SK-N-SH (cell line): ENCODE measurements around the gene DLX1. TPM values are rescaled to one million over a fixed set of nuclear protein-coding genes. Genes with fewer than 3 reads are reported as not detected.
"Not testable (repeated sequence)": the region's sequence is repeated elsewhere in the genome, so short reads cannot be mapped to it uniquely, and the experiment has no call there.

Source experiments
- CTCF ChIA-PET: fragments of 300-600, 350-600 bp; formaldehyde crosslinking; extraction: SDS; loops from one replicate; lab custom pipeline; 2021; lab: Yijun Ruan, JAX
- POLR2A ChIA-PET: fragments of 350-600 bp; sonication (Branson Sonifier 250); formaldehyde crosslinking; extraction: SDS; loops from one replicate; lab custom pipeline; 2020; ENCODE audit warnings: antibody characterized with exemption, inconsistent platforms; lab: Yijun Ruan, JAX
- DNase-seq: peaks from one replicate; pipeline ENCODE4 v3.0.0; 2012
- H2AFZ ChIP-seq: fragments of 200-600 bp; sonication (generic); 2 replicates; pipeline ENCODE4 v1.8.1; 2016; ENCODE audit warnings: antibody characterized with exemption, mild to moderate bottlenecking, low read depth
- H3F3A ChIP-seq: fragments of 200-600 bp; sonication (generic); replicated peaks from 2 replicates; pipeline ENCODE3; 2016; ENCODE audit warnings: antibody characterized with exemption, mild to moderate bottlenecking; ENCODE audit not compliant: insufficient read depth
- H3K27ac ChIP-seq, 2 experiments: fragments of 200-500 bp in 1 of 2; fragments of 200-600 bp in 1 of 2; sonication (Bioruptor generic) in 1 of 2; sonication (generic), shearing (Covaris generic) in 1 of 2; 2 replicates each; pipeline versions ENCODE4 v1.5.1 to v1.6.1; 2014 to 2016; ENCODE audit warnings: low read depth in 2 of 2, inconsistent platforms in 1 of 2, low read length in 1 of 2, mild to moderate bottlenecking in 1 of 2, mixed read lengths in 1 of 2
- H3K27me3 ChIP-seq: fragments of 200-600 bp; sonication (generic), shearing (Covaris generic); 2 replicates; pipeline ENCODE4 v1.6.1; 2016; ENCODE audit warnings: mixed run types; ENCODE audit not compliant: insufficient read depth
- H3K36me3 ChIP-seq, 2 experiments: fragments of 200-500 bp in 1 of 2; fragments of 200-600 bp in 1 of 2; sonication (Bioruptor generic) in 1 of 2; sonication (generic) in 1 of 2; replicated peaks in 1 of 2; 2 replicates each; pipeline versions ENCODE3 to v1.5.1; 2014 to 2016; ENCODE audit warnings: low read length in 1 of 2, mild to moderate bottlenecking in 1 of 2; ENCODE audit not compliant: insufficient read depth in 2 of 2, control insufficient read depth in 1 of 2
- H3K4me1 ChIP-seq, 2 experiments: fragments of 200-500 bp in 1 of 2; fragments of 200-600 bp in 1 of 2; sonication (Bioruptor generic) in 1 of 2; sonication (generic), shearing (Covaris generic) in 1 of 2; 2 replicates each; pipeline versions ENCODE4 v1.5.1 to v1.6.1; 2014 to 2016; ENCODE audit warnings: low read depth in 1 of 2, low read length in 1 of 2, mixed run types in 1 of 2; ENCODE audit not compliant: insufficient read depth in 2 of 2, control insufficient read depth in 1 of 2
- H3K4me2 ChIP-seq: fragments of 200-600 bp; sonication (generic), shearing (Covaris generic); 2 replicates; pipeline ENCODE4 v1.6.1; 2017; ENCODE audit warnings: mixed run types
- H3K4me3 ChIP-seq, 2 experiments: fragments of 200-500 bp in 1 of 2; fragments of 200-600 bp in 1 of 2; sonication (Bioruptor generic) in 1 of 2; sonication (generic), shearing (Covaris generic) in 1 of 2; 2 replicates each; pipeline versions ENCODE4 v1.5.1 to v1.8.1; 2014 to 2016; ENCODE audit warnings: low read depth in 2 of 2, inconsistent platforms in 1 of 2, low read length in 1 of 2, mild to moderate bottlenecking in 1 of 2, mixed read lengths in 1 of 2, moderate library complexity in 1 of 2
- H3K79me2 ChIP-seq: fragments of 200-600 bp; sonication (generic); 2 replicates; pipeline ENCODE4 v1.8.1; 2017; ENCODE audit warnings: mild to moderate bottlenecking; ENCODE audit not compliant: insufficient read depth
- H3K9ac ChIP-seq: fragments of 200-600 bp; sonication (generic); 2 replicates; pipeline ENCODE4 v1.6.1; 2017; ENCODE audit warnings: mixed run types
- H3K9me2 ChIP-seq: fragments of 200-600 bp; sonication (generic); 2 replicates; pipeline ENCODE4 v1.6.1; 2017; ENCODE audit warnings: mixed run types
- H3K9me3 ChIP-seq: fragments of 200-600 bp; sonication (generic); 2 replicates; pipeline ENCODE4 v1.6.1; 2017; ENCODE audit warnings: mixed run types, mild to moderate bottlenecking, moderate library complexity
- H4K20me1 ChIP-seq: fragments of 200-600 bp; sonication (generic); 2 replicates; pipeline ENCODE4 v1.6.1; 2017; ENCODE audit warnings: mild to moderate bottlenecking, mixed run types; ENCODE audit not compliant: insufficient read depth
- FOSL2 ChIP-seq: IDR thresholded peaks from 2 replicates; pipeline ENCODE4 v1.4.0; 2012; ENCODE audit warnings: low read depth, mild to moderate bottlenecking, moderate library complexity, borderline replicate concordance
- FOXM1 ChIP-seq: IDR thresholded peaks from 2 replicates; pipeline ENCODE4 v1.4.0; 2012; ENCODE audit warnings: low read depth, mild to moderate bottlenecking
- IRF3 ChIP-seq: fragments of 150-350 bp; IDR thresholded peaks from 2 replicates; pipeline ENCODE4 v1.6.1; 2016; ENCODE audit warnings: mild to moderate bottlenecking, low read depth, low read length
- RAD21 ChIP-seq: IDR thresholded peaks from 2 replicates; pipeline ENCODE4 v1.6.1; 2012; ENCODE audit warnings: mild to moderate bottlenecking, low read length
- RCOR1 ChIP-seq: fragments of 150-350 bp; IDR thresholded peaks from 2 replicates; pipeline ENCODE4 v1.6.1; 2017; ENCODE audit warnings: antibody characterized with exemption, low read length
- TCF12 ChIP-seq: IDR thresholded peaks from 2 replicates; pipeline ENCODE4 v1.4.0; 2012
- WGBS: methylation state at CpG from one replicate; pipeline ENCODE4 v1.1.6; 2017; ENCODE audit warnings: low lambda C conversion rate; 5-methylcytosine and 5-hydroxymethylcytosine counted together
- polyA plus RNA-seq, 3 experiments: library from polyadenylated mRNA; depleted of rRNA; stranded (reverse); fragments of >200 nt; gene quantifications; 2 replicates each; pipeline ENCODE4 v1.2.3, GENCODE V29; 2012
- TF ChIP-seq, protein P1 (sequence below): IDR thresholded peaks from 2 replicates; pipeline ENCODE4 v1.4.0; 2012; ENCODE audit warnings: low read depth, borderline replicate concordance
- TF ChIP-seq, protein P2 (sequence below): fragments of 200-600 bp; sonication (generic); IDR thresholded peaks from 2 replicates; pipeline ENCODE4 v1.6.1; 2017; ENCODE audit warnings: antibody characterized with exemption, mild to moderate bottlenecking, moderate library complexity

The DLX1 gene
- polyA plus RNA-seq, 1 of the 3 experiments (the other 2 are of a cell fraction): 0.07 TPM

DNA sequence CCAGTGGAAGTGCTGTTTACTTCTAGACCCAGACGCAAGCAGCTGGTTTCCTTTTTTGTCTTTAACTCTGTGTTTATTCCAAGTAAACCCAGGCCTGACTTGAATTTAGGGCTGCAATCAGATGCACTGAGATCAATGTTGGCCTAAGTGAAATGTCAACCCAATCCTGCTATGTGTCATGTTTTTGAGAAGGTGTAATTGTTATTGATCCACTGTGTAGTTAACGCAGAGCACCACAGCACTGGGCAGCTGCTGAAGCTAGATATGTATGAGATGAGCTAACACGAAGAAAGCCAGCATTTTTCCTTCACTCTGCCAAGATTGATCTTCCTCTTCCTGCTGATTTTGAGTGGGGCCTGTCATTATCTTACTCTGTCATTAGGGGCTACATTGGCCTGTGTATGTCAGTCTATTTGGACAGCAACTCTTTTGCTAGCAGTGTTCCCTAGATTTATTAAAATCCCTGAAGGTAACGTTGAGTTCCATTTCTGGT, 18.9 kb upstream of the DLX1 start (continued):
- TF ChIP-seq, protein P1, sequence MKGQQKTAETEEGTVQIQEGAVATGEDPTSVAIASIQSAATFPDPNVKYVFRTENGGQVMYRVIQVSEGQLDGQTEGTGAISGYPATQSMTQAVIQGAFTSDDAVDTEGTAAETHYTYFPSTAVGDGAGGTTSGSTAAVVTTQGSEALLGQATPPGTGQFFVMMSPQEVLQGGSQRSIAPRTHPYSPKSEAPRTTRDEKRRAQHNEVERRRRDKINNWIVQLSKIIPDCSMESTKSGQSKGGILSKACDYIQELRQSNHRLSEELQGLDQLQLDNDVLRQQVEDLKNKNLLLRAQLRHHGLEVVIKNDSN: no peak
- no peak for TF ChIP-seq FOXM1
- TF ChIP-seq RCOR1: no peak

GRCh38 chr2:172067905-172068304, 17.4 kb upstream of the DLX1 start:
- H3K27me3 ChIP-seq, CTCF ChIA-PET, DNase-seq, H3F3A ChIP-seq, H2AFZ ChIP-seq, H3K4me1 ChIP-seq, POLR2A ChIA-PET, H3K79me2 ChIP-seq, H3K36me3 ChIP-seq, H3K4me2 ChIP-seq, H4K20me1 ChIP-seq, H3K27ac ChIP-seq, H3K4me3 ChIP-seq, H3K9ac ChIP-seq, H3K9me2 ChIP-seq, H3K9me3 ChIP-seq: not testable (repeated sequence)
- 93% methylated on average over 4 of the region's 4 CpGs for WGBS

- POLR2A ChIA-PET: no interaction called here
These were observed 14.4 kb upstream of the DLX1 start for GRCh38 chr2:172070936-172071335.

More at GRCh38 chr2:172070936-172071335, 14.4 kb upstream of the DLX1 start:
- H3K36me3 ChIP-seq: peaks cover 0 to 3% of the 10 kb centered on the region in 2 experiments
- H3K4me3 ChIP-seq: no peak overlapping the region
- H3K9me3 ChIP-seq: no peaks in the 10 kb centered on the region; the same call in 1 of the 2 replicates
- no peak overlapping the region for H2AFZ ChIP-seq
- DNase-seq: no peak
- no peaks in the 10 kb centered on the region for H4K20me1 ChIP-seq
- H3K4me1 ChIP-seq: peaks cover 0 to 4% of the 10 kb centered on the region in 2 experiments; a peak in 1 of 4 replicates
- no peak overlapping the region for H3K4me2 ChIP-seq
- CTCF ChIA-PET: no interaction called here
- no peak overlapping the region for H3K9ac ChIP-seq
- 94% methylated on average over 1 of the region's 1 CpG for WGBS
- no peak overlapping the region for H3K27ac ChIP-seq
- H3K9me2 ChIP-seq: no peaks in the 10 kb centered on the region
- TF ChIP-seq RCOR1 (no peak), IRF3 (no peak), FOSL2 (no peak), TCF12 (no peak), RAD21 (no peak)
- TF ChIP-seq, protein P2, sequence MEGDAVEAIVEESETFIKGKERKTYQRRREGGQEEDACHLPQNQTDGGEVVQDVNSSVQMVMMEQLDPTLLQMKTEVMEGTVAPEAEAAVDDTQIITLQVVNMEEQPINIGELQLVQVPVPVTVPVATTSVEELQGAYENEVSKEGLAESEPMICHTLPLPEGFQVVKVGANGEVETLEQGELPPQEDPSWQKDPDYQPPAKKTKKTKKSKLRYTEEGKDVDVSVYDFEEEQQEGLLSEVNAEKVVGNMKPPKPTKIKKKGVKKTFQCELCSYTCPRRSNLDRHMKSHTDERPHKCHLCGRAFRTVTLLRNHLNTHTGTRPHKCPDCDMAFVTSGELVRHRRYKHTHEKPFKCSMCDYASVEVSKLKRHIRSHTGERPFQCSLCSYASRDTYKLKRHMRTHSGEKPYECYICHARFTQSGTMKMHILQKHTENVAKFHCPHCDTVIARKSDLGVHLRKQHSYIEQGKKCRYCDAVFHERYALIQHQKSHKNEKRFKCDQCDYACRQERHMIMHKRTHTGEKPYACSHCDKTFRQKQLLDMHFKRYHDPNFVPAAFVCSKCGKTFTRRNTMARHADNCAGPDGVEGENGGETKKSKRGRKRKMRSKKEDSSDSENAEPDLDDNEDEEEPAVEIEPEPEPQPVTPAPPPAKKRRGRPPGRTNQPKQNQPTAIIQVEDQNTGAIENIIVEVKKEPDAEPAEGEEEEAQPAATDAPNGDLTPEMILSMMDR: no peak
- no peaks in the 10 kb centered on the region for H3K79me2 ChIP-seq
- H3F3A ChIP-seq: no peaks in the 10 kb centered on the region
- H3K27me3 ChIP-seq: no peaks in the 10 kb centered on the region
